OCI-LY1 (cell line): ENCODE measurements around the gene BAIAP3.

Experiments
- CTCF ChIP-seq: fragments of 200-600 bp; sonication (generic), shearing (Covaris generic); IDR thresholded peaks from 2 replicates; pipeline ENCODE4 v1.5.1; 2017; ENCODE audit warnings: mild to moderate bottlenecking, antibody characterized with exemption, low read length, moderate library complexity, mixed read lengths
- EZH2 ChIP-seq: fragments of 200-600 bp; sonication (generic), shearing (Covaris generic); IDR thresholded peaks from 2 replicates; pipeline ENCODE4 v1.8.0; 2017; ENCODE audit warnings: borderline replicate concordance, mixed run types, mild to moderate bottlenecking, antibody characterized with exemption, low read length, moderate library complexity, mixed read lengths

GRCh38 chr16:1323296-1324239, 9.9 kb upstream of the BAIAP3 start:
- TF ChIP-seq EZH2 (no peak), CTCF (no peak)
